Measurements from ENCODE around the gene KRTAP4-7. TPM values are rescaled to one million over a fixed set of nuclear protein-coding genes. Genes with fewer than 3 reads are reported as not detected.
A peak's percentile ranks its signal among the peaks of the same experiment; 100 is the strongest.

KRTAP4-7 gene
- total and polyA plus RNA-seq, 2 of the 4 experiments (the other 2 are of a cell fraction): not detected

DNA sequence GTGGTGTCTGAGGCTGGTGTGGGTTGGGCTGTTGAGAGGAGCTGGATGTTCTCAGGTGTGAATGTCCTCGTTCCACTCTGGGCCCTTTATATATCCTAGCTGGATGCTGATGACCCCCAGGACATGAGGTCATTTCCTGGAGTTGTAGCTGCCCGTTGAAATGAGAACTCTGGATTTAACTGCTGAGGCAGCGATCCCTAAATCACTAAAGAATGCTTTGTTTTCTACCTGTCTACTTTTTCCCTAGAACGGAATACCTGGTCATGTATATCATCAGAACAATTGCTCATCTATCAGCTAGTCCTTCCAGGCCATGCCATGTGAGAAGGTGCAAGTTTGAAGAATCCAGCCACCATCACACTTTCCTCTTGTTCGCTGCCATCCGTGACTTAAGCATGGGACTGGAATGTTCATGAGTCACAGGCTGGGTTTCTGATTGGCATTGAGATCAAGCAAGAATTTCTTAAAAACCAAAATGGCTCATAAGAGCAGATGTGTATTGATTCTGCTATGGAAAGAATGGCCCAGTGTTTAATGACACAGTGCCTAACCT, 23.8 kb upstream of the KRTAP4-7 start, which contains the start of gene KRTAP2-3 (continued):
- peak; percentile 86 for TF ChIP-seq FOS (IDR thresholded peaks at IDR 0.05; ENCODE audit: low read depth, low read length)

DNA sequence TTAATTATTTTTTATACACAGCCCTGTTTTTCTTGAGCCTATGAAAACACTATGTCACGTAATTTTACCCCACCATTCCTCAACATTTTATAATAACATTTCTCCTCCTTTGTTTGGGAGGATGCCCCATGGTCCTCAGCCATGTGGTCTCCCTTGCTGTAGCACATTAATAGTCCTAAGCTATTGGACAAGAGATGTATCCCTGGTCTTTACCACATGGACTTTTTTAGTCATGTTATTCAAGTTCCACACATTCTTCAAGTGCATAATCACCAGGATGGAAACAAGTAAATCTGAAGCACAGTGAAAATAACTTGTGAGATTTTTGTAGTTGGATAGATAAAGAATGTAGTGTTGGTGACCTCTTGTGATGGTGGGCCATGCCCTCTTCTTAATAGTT, 22.0 kb upstream of the KRTAP4-7 start:
- peak overlapping the region; percentile 98 for H2BK5ac ChIP-seq (ENCODE audit: low read depth, low read length, poor library complexity, severe bottlenecking)
- no peak overlapping the region for H3K9ac ChIP-seq (ENCODE audit: low read depth, low read length)
- ATAC-seq (ENCODE audit: low read depth): peak; percentile 70
- TF ChIP-seq MAFK (IDR thresholded peaks at IDR 0.05; ENCODE audit: low read depth, low read length) (no peak), NFE2L2 (IDR thresholded peaks at IDR 0.05; ENCODE audit: low read depth, low read length) (no peak), RCOR1 (IDR thresholded peaks at IDR 0.05; ENCODE audit: insufficient replicate concordance, low read length) (no peak), RAD21 (IDR thresholded peaks at IDR 0.05; ENCODE audit: low read length) (peak; percentile 31), FOS (IDR thresholded peaks at IDR 0.05; ENCODE audit: low read depth, low read length) (peak; percentile 34; the same call in 1 of the 2 replicates), POLR2A (IDR thresholded peaks at IDR 0.05; ENCODE audit: low read depth, low read length) (no peak), CHD1 (IDR thresholded peaks at IDR 0.05; ENCODE audit: low read depth, low read length) (no peak), MXI1 (IDR thresholded peaks at IDR 0.05; ENCODE audit: borderline replicate concordance, low read depth, low read length) (peak; percentile 31; the same call in 1 of the 2 replicates), RFX5 (IDR thresholded peaks at IDR 0.05; ENCODE audit: low read depth, low read length) (no peak), MAZ (IDR thresholded peaks at IDR 0.05; ENCODE audit: borderline replicate concordance, low read depth, low read length) (no peak), CEBPB (IDR thresholded peaks at IDR 0.05; ENCODE audit: low read depth, low read length) (no peak), BHLHE40 (IDR thresholded peaks at IDR 0.05; ENCODE audit: low read depth, low read length) (no peak)
- TF ChIP-seq, protein P1, sequence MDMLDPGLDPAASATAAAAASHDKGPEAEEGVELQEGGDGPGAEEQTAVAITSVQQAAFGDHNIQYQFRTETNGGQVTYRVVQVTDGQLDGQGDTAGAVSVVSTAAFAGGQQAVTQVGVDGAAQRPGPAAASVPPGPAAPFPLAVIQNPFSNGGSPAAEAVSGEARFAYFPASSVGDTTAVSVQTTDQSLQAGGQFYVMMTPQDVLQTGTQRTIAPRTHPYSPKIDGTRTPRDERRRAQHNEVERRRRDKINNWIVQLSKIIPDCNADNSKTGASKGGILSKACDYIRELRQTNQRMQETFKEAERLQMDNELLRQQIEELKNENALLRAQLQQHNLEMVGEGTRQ (IDR thresholded peaks at IDR 0.05; ENCODE audit: low read depth, low read length): peak; percentile 72; the same call in 1 of the 2 replicates
- TF ChIP-seq, protein P2, sequence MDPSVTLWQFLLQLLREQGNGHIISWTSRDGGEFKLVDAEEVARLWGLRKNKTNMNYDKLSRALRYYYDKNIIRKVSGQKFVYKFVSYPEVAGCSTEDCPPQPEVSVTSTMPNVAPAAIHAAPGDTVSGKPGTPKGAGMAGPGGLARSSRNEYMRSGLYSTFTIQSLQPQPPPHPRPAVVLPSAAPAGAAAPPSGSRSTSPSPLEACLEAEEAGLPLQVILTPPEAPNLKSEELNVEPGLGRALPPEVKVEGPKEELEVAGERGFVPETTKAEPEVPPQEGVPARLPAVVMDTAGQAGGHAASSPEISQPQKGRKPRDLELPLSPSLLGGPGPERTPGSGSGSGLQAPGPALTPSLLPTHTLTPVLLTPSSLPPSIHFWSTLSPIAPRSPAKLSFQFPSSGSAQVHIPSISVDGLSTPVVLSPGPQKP (IDR thresholded peaks at IDR 0.05; ENCODE audit: borderline replicate concordance, low read depth, low read length): no peak

More for the DNA sequence above, 22.0 kb upstream of the KRTAP4-7 start:
- H2BK20ac ChIP-seq (ENCODE audit: low read depth, low read length): peak overlapping the region; percentile 100
- POLR2A ChIA-PET (ENCODE audit: unreplicated experiment): interaction anchor here (3.0 kb wide), 1 partner anchor 152 kb away, joined by 12 read pairs; no protein-coding TSS in a partner anchor
- no peaks in the 10 kb centered on the region for H3K36me3 ChIP-seq (ENCODE audit: control insufficient read depth, insufficient read depth, low read length)
- H3K4me2 ChIP-seq (ENCODE audit: low read depth, low read length): no peak overlapping the region
- intact Hi-C loops (cut with micrococcal nuclease): loop anchor here (2.0 to 5.0 kb wide), 5 partner anchors 153 to 585 kb away; no protein-coding TSS in a partner anchor
- H3K79me1 ChIP-seq (ENCODE audit: low read depth in 1 of 2, low read length in 2 of 2): no peaks in the 10 kb centered on the region
- H2AK9ac ChIP-seq (replicated peaks; ENCODE audit: low read depth, low read length, poor library complexity): no peak overlapping the region
- peak overlapping the region; percentile 94 for H2BK15ac ChIP-seq (ENCODE audit: low read depth, low read length)
- no peak overlapping the region; the same call in 1 of the 2 replicates for H2AK5ac ChIP-seq (ENCODE audit: low read depth, low read length)
- H4K91ac ChIP-seq (ENCODE audit: insufficient read depth, low read depth, low read length): peak overlapping the region; percentile 98
- peak overlapping the region; percentile 99 for H2BK120ac ChIP-seq (ENCODE audit: low read depth, low read length)
- peak overlapping the region; percentile 97 for H3K14ac ChIP-seq (replicated peaks; ENCODE audit: low read depth, low read length)
- peaks cover 5% of the 10 kb centered on the region; the same call in 1 of the 2 replicates for H3K9me1 ChIP-seq (ENCODE audit: insufficient read depth, low read length)
- peak; percentile 97 for DNase-seq
- no peaks in the 10 kb centered on the region for H3K27me3 ChIP-seq (ENCODE audit: control insufficient read depth, insufficient read depth, low read length)
- no peak overlapping the region for H2AFZ ChIP-seq (replicated peaks; ENCODE audit: low read length, poor library complexity)
- BruUV-seq (replicated peaks): no TSS peak
- peak overlapping the region; percentile 97 for H3K18ac ChIP-seq (ENCODE audit: low read depth, low read length)
- H3K27ac ChIP-seq (ENCODE audit: insufficient read depth, low read length): peak overlapping the region; percentile 87
- no peaks in the 10 kb centered on the region for H3K9me3 ChIP-seq (ENCODE audit: control insufficient read depth, insufficient read depth, low read length)
- H3K4me3 ChIP-seq (ENCODE audit: insufficient read depth, low read depth, low read length): no peak overlapping the region
- dilution Hi-C loops (cut with HindIII; ENCODE audit: low sequenced_read_pairs, unreplicated experiment): no loop called here
- peak overlapping the region; percentile 97 for H3K56ac ChIP-seq (ENCODE audit: extremely low read depth, insufficient read depth, low read length)
- H4K5ac ChIP-seq (ENCODE audit: low read depth, low read length): peak overlapping the region; percentile 95; the same call in 1 of the 2 replicates
- peak overlapping the region; percentile 98 for H3K4ac ChIP-seq (ENCODE audit: low read depth, low read length)
- no peaks in the 10 kb centered on the region for H4K20me1 ChIP-seq (ENCODE audit: insufficient read depth, low read length)
- H4K8ac ChIP-seq (ENCODE audit: low read depth in 2 of 2, low read length in 2 of 2): peak overlapping the region; percentile 95 to 99
- 100% methylated on average over 1 of the region's 1 CpG; no CpG with 5 or more reads in 1 of the 2 experiments for WGBS, 2 experiments (ENCODE audit: extremely low coverage in 2 of 2, insufficient read length in 1 of 2)
- in situ Hi-C loops (cut with MboI; ENCODE audit: low sequenced_read_pairs): no loop called here
- CTCF ChIA-PET: no interaction called here
- peaks cover 20% of the 10 kb centered on the region for H3K4me1 ChIP-seq (ENCODE audit: control insufficient read depth, insufficient read depth, low read length)
- peak overlapping the region; percentile 99 for H3K23ac ChIP-seq (ENCODE audit: low read depth, low read length)
